22Rv1 (cell line): ENCODE data around the gene CAVIN4.

Source experiments
- CTCF ChIP-seq: fragments of 450-650 bp; IDR thresholded peaks from 2 replicates; pipeline ENCODE4 v1.5.1; 2017; ENCODE audit warnings: mild to moderate bottlenecking
- ZFX ChIP-seq: fragments of 450-650 bp; IDR thresholded peaks from 2 replicates; pipeline ENCODE4 v1.6.1; 2017; ENCODE audit warnings: antibody characterized with exemption, borderline replicate concordance

GRCh38 chr9:100581661-100582060 lies 3.8 kb downstream of the CAVIN4 start:
- TF ChIP-seq CTCF (no peak), ZFX (no peak)
